HepG2 (cell line): ENCODE data around the gene CLIC5. TPM values are rescaled to one million over a fixed set of nuclear protein-coding genes. Genes with fewer than 3 reads are reported as not detected.

Experiments used
- HNF4A ChIP-seq: sonication (generic); formaldehyde crosslinking; IDR thresholded peaks from 2 replicates; pipeline ENCODE4 v1.4.0; 2020; ENCODE audit warnings: missing genetic modification reagents
- HNRNPLL ChIP-seq: fragments of 200-400 bp; formaldehyde crosslinking; IDR thresholded peaks from 2 replicates; pipeline ENCODE4 v1.6.1; 2017; ENCODE audit warnings: mild to moderate bottlenecking, low read depth, low read length; ENCODE audit not compliant: poor library complexity, severe bottlenecking
- JUND ChIP-seq: sonication (generic); formaldehyde crosslinking; IDR thresholded peaks from 2 replicates; pipeline ENCODE4 v1.8.0; 2022; ENCODE audit warnings: mild to moderate bottlenecking, missing genetic modification reagents
- KAT2B ChIP-seq: fragments of 150-350 bp; IDR thresholded peaks from 2 replicates; pipeline ENCODE4 v1.6.1; 2014; ENCODE audit warnings: low read depth, low read length, borderline replicate concordance
- MTF2 ChIP-seq: sonication (generic); formaldehyde crosslinking; IDR thresholded peaks from 2 replicates; pipeline ENCODE4 v1.5.0; 2020; ENCODE audit warnings: missing genetic modification reagents, borderline replicate concordance
- SKI ChIP-seq: fragments of 450-650 bp; IDR thresholded peaks from one replicate; pipeline ENCODE4 v1.6.1; 2018; ENCODE audit warnings: mild to moderate bottlenecking; ENCODE audit not compliant: partially characterized antibody
- SOX13 ChIP-seq, 3 experiments: fragments of 450-650 bp in 1 of 3; sonication (generic) in 1 of 3; formaldehyde crosslinking in 1 of 3; IDR thresholded peaks in 2 of 3; conservative IDR thresholded peaks in 1 of 3; 2 replicates each; pipeline versions ENCODE4 v1.5.0 to v1.6.1; 2016 to 2020; ENCODE audit warnings: antibody characterized with exemption in 1 of 3, mild to moderate bottlenecking in 1 of 3, missing compliant biosample characterization in 1 of 3, missing genetic modification reagents in 1 of 3, moderate library complexity in 1 of 3
- polyA plus RNA-seq, 8 experiments: library from polyadenylated mRNA; depleted of rRNA in 3 of 8; stranded (reverse) in 7 of 8; unstranded in 1 of 8; fragments of >200 nt; fragmentation: Illumina TruSeq in 4 of 8; extraction: Trizol in 4 of 8; gene quantifications; 2 replicates each; pipeline versions ENCODE4 v1.2.1 to v1.2.3, GENCODE V29; 2011 to 2016; ENCODE audit warnings: low read depth in 4 of 8, missing spikeins in 1 of 8, mixed read lengths in 1 of 8; ENCODE audit not compliant: insufficient read depth in 1 of 8
- total RNA-seq, 5 experiments: library from RNA; depleted of rRNA; stranded (reverse); fragments of >200 nt; fragmentation: Illumina TruSeq; extraction: Trizol; gene quantifications; 2 replicates each; pipeline ENCODE4 v1.2.3, GENCODE V29; 2016; ENCODE audit warnings: low read depth in 1 of 5
- TF ChIP-seq, protein P1 (sequence below): sonication (generic); formaldehyde crosslinking; IDR thresholded peaks from 2 replicates; pipeline ENCODE4 v1.5.1; 2020; ENCODE audit warnings: missing genetic modification reagents, mild to moderate bottlenecking, borderline replicate concordance
- TF ChIP-seq, protein P2 (sequence below): sonication (generic); formaldehyde crosslinking; IDR thresholded peaks from 2 replicates; pipeline ENCODE4 v1.8.1; 2023; ENCODE audit warnings: missing genetic modification reagents, mild to moderate bottlenecking, borderline replicate concordance

The CLIC5 gene
- total and polyA plus RNA-seq, 2 of the 13 experiments (the other 11 are each of a cell fraction or from before 2014, with no cell fraction given): not detected

DNA sequence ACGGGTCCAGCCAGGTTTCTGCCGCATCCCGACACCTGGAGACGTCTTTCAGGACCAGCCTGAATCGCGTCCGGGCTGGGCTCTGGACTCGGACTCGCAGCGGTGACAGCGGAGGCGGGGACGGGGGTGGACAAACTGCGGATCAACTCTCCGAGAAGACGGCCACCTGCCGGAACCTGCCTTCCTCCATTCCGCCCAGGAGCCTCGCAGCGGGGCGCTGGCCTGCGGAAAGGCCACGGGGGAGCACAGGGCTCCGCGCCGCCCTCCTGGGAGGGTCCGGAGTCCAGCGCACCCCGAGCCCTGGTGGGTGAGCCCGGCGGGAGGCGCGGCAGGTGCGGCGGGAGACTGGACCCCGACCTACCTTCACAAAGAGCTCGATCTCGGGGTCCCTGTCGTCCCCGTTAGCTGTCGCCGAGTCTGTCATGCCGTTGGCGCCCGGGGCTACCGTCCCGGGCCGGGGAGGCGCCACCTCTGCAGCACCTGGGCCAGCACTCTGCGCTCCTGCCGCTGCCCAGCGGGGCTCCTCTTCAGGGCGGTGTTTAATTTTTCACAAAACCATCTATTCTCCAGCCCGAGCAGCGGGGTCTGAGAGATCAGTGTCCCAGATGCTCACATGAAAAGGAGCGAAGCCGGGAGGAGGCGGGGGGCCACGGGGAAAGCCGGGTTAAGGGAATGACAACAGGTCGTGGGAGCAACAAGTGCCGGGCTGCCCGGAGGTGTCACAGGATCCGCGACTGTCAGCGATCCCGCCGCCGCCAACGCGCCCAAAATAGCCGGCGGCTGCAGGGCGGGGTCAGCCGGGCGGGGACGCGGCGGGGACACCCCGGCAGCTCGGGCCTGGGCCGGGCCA, at the start of gene CLIC5 (continued):
- TF ChIP-seq, protein P1, sequence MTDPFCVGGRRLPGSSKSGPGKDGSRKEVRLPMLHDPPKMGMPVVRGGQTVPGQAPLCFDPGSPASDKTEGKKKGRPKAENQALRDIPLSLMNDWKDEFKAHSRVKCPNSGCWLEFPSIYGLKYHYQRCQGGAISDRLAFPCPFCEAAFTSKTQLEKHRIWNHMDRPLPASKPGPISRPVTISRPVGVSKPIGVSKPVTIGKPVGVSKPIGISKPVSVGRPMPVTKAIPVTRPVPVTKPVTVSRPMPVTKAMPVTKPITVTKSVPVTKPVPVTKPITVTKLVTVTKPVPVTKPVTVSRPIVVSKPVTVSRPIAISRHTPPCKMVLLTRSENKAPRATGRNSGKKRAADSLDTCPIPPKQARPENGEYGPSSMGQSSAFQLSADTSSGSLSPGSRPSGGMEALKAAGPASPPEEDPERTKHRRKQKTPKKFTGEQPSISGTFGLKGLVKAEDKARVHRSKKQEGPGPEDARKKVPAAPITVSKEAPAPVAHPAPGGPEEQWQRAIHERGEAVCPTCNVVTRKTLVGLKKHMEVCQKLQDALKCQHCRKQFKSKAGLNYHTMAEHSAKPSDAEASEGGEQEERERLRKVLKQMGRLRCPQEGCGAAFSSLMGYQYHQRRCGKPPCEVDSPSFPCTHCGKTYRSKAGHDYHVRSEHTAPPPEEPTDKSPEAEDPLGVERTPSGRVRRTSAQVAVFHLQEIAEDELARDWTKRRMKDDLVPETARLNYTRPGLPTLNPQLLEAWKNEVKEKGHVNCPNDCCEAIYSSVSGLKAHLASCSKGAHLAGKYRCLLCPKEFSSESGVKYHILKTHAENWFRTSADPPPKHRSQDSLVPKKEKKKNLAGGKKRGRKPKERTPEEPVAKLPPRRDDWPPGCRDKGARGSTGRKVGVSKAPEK (CRISPR knock-in tag): 0 out of 2 replicates have a peak, but pooled peaks have one; percentile 45
- TF ChIP-seq, protein P2, sequence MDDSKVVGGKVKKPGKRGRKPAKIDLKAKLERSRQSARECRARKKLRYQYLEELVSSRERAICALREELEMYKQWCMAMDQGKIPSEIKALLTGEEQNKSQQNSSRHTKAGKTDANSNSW (CRISPR knock-in tag): no peak
- TF ChIP-seq HNRNPLL (peak; percentile 60), JUND (no peak), KAT2B (no peak), SKI (no peak), MTF2 (CRISPR knock-in tag) (peak; percentile 93), HNF4A (CRISPR knock-in tag) (peak; percentile 50), SOX13 (IDR thresholded peaks at IDR 0.05) (no peak), SOX13 (CRISPR knock-in tag; conservative IDR thresholded peaks at IDR 0.05 in 1 of 2, IDR thresholded peaks at IDR 0.05 in 1 of 2) (no peak)
